T follicular helper cell (primary cell): Measurements from ENCODE around the gene BCL11B.

Experiments
- DNase-seq: peaks from one replicate; pipeline ENCODE4 v3.0.0-alpha.2; 2020; ENCODE audit warnings: low read depth

BCL11B gene

DNA sequence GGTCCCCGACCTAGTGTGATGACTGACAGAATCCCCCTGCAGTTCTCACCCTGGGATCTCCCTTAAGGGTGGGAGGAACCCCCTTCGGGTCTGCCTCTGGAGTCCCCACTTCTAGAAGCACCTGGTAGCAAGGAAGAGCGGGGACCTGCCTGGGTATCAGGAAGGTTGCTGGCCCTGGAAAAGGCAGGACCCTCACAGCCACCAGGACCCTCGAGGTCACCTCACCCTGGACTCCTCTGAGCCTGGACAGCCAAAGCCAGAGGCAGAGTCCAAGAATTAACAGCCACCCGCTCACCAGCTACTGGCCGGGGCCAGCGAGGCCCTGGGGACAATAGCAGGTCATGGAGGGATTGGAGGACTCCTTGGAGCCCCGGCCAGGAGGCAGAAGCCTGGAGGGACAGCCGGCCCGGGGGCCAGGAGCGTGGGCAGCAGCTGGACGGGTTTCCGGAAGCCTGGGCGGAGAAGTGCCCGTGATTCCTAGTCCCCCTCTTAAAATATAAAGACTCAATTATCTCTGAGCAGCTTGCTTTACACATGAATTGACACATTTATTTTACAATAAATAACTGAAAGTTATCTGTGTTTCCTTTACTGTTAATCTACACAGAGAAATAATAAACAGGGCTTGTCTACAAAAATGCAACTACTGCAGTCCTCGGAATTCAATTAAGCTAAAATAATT lies 17.5 kb downstream of the BCL11B start:
- DNase-seq: no peak

DNA sequence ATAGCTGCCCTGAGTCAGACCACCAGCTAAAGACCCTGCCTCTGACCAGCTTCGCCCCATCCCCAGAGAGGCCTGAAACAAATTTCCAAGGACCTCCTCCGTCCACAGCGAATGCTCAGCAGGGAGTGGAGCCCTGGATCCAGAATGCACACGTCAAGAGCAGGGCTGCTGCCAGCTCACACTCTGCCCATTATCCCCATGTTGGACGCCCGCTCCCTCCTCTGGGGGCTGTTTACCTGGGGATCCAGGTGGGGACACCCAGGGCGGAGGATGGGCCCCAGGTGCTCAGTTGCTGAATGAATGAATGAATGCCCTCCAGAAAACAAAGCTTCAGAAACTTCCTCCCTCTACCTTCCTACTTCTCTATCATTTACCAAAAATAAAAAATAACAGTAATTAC lies 18.1 kb downstream of the BCL11B start:
- DNase-seq: no peak

DNA sequence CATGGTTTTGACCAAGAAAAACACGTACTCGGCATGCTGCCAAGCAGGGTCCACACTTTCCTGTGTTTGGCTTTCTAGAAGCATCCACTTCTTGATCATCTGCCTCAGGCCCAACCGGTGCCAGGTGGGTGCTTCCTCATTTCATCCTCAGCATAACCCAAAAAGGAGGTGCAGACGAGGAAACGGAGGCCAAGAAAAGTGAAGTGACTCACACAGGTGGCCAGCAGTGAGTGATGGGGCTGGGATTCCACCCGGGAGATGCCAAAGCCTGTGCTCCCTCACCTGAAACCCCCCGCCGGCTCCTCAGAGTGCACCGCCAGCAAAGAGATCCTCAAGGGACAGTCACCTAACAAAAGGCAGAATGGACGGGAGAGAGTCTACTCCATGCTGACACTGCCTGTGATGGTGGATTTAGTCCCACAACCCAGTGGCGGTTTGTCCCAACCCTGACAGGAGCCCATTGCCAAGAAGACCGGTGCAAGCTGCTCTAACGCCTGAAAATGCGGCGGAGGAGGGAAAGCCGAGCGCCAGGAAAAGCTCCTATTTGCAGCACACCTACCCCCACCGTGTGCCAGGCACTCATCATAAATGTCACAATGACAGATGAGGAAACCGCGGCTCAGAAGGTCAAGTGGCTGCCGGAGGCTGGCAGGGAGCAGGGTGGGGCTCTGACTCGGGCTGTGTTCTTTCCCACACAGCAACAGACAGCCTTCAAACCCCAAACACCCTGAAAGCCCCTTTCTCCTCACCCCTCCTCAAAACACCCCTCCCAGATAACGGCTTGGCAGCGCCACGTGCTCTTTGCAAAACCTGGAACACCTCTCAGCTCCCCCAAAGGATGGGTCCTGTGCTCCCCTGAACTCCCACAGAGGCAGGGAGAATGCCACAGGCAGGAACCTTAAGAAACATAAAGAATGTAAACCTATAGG lies 18.8 kb downstream of the BCL11B start:
- DNase-seq: peak; percentile 50

DNA sequence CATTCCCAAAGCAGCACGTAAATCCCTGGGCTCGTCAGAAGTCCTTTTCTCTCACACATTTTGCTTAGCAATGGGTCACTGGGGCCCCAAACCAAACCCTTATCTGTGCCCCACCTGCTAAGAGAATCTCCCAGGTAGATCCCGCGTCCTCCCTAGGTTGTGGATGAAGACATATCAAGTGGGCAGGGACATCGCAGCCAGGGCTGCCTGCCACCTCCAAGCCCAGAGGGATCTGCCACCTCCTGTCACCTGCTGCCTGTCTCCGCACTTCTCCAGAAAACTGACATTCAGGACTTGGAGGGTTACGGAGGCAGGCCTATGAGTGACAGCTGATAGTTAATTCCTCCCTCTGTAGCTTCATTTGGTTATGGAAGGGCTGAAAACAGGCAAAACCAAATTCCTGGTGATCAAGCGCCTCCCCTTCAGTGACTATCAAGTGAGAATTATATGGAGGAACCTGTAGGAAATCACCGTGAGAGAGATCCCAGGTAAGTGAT lies 19.5 kb downstream of the BCL11B start:
- DNase-seq: no peak

DNA sequence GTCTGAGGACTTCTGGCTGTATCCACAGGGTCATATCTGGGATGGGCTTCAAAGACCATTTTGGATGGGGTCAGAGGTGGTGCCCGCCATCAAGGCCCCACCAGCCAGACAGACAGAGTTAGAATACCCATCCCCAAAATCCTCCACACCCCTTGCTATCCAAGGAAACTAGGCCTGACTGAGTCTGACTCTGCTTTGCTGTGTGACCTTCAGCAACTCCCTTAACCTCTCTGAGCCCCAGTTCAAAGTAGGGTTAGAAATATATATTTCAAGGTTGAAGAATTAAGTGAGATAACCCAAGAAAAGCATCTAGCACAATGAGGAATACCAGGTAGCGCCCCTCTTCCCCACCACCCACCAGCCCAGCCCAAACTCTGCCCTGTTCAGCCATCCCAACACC lies 20.3 kb downstream of the BCL11B start:
- no peak for DNase-seq

DNA sequence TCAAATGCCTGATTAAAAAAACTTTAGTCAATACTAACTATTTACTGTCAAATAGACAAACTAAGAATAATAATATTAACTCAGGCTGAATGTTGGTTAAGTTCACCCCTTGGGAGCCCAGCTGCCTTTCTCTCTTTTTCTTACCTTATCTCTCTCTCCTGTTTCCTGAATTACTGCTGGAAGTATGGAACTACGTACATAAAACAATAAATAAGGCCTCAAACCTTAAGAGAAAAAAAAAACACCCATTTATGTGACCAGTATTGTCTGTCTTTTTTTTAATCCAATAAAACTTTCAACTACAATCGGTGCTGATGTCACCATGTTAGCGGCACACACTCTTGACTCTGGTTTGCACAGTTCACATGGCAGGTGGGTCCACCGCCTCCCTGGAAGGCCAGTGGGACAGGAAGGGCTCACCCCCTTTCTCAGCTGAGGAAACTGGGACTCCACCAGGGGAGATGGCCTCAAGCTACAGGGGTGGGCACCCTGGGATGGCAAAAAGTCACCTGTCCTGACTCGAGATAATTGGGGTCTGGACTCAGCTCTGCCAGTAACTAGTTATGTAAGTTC lies 21.3 kb downstream of the BCL11B start:
- DNase-seq: no peak

DNA sequence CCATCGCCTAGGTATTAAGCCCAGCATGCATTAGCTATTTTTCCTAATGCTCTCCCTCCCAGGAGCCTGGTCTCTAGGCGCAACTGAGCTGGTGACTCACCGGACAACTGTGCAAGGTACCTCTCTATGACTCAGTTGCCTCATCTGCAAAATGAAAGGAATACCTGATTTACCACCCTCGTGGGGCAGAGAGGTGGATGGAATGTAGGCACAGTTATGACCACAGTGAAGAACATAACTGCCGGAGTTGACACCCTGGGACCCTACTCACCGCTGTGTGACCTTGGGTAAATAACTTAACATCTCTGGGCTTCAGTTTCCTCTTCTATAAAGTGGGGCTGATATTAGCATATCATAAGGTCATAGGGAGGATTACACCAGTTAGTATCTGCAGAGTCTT lies 22.6 kb downstream of the BCL11B start:
- DNase-seq: no peak

DNA sequence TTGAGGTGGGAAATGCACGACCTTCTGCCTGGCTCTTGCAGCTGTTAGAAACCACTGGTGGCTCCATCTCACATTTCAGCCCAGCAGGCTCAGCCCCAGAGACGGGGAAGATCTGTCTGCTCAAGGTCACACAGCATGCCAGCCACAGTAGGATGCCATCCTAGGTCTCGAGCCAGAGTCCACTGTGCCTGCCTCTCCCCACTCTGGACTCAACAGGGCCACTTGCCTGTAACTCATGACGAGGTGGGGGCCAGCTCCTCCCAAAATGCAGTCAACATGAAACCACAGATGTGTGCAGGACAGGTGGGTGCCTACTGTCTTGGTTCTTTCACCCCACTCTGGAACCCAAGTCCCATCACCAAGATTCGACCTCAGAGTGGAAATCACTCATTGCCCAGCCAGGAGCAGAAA lies 23.2 kb downstream of the BCL11B start:
- no peak for DNase-seq

DNA sequence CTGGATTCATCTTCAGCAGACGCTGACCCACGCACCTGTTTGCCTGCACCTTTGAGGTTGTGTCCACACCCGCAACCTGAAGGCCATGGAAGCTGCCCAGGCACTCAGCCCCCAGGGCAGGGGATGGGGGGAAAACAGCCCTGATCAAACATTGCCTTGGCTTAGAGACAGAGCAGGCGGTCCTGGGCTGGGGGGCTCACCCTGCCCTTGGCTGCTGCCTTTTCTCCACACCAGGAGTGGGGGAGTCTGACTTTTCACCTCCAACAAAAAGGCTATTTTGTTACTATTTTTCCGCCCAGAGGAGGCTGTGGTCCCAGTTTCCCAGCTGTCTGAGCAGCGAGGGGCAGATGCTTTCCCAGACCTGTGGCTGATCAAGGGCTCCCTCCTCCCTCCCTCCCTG lies 24.2 kb downstream of the BCL11B start:
- DNase-seq: no peak

DNA sequence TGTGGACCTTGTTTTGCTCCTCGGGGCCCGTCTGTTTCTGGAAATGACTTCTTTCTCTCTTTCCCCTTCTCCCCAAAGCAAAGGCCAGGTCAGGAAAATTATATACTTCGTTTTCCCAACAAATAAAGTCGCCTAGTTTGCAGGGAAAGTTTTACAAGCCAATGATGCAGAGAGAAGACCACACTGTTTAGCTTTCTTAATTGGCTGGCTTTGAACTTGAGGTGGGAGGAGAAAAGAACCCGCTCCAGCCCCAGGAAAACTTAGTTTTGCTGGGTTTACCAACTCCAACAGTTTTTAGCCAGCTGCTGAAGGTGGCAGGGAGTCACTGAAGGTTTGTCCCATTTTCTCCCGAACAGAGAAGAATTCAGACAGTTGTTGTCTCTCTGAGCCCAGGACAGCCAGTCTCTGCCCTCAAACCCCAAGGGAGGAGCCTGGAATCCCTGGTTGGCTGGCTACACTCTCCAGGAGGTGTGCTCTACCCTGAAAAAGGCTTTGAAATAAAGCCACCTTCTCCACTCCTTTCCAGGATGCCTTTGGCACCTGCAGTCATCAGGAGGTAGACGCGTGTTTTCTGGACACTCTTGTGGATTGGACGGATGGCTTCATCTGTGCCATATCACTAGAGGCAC lies 24.8 kb downstream of the BCL11B start:
- DNase-seq: no peak

DNA sequence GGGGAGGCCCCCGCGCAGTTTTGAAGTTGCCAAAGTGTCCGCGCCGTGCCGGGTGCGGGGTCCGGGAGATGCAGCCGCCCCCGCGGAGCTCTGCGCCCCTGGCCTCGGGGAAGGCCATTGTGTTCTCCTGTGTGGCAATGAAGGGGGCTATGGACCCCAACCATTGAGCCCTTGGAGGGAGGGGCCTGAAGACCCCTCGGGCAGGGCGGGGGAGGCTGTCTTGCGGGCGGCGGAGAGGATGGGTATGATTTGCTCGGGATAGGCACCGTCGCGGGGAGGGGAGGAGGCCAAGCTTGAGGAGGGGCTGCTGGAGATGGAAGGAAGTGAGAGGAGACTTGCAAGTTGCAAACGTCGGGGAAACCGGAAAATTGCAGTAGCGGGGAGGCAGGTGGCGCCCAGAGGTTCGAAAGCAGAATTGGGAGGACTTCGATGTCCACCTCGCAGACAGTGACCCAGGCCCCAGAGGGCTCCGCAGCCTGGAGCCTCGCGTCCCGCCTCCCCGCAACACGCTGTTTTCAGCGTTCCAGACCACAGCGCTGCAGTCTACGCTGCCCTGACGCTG lies 25.4 kb downstream of the BCL11B start:
- peak; percentile 52 for DNase-seq

DNA sequence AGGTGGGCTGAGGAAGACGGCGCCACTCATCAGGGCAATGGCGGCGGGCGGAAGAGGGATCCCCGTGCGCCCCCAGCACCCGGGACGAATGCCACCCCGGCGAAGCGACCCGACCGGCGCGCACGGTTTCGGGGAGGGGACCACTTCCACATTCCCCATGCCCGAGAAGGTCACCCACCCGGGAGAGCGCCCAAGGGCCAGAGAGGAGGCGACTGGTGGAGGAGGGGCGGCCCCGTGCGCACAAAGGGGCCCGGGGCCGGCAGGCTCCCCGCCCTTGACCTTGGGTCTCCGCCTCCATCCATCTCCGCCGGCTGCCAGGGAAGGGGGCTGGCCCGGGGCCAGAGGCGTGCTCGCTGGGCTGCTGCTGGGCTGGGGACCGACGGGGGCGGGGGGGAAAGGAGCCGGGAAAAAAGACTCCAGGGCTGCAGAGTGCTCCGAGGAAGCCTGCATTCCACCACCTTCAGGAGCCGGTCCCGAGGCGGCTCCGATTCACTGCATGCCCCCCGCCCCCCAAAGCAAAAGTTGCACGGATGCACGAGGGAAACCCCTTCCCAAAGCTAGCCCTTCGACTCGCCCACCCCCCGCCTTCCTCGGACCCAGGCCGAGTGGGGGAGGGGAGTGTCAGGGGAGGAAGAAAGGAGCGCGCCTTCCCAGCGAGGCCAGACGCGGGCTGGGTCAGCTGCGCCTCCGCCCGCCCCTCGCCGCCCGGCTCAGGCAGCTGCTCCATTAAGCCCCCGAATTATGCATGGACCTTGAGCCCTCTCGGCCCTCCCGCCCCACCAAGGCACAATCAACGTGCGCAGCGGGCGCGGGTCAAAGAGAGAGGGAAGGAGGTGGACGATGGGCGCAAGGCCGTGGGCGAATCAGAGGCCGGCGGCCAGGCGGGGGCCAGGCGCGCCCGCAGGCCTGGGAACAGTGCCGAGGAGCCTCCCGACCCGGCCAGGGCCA lies 26.2 kb downstream of the BCL11B start:
- no peak for DNase-seq

DNA sequence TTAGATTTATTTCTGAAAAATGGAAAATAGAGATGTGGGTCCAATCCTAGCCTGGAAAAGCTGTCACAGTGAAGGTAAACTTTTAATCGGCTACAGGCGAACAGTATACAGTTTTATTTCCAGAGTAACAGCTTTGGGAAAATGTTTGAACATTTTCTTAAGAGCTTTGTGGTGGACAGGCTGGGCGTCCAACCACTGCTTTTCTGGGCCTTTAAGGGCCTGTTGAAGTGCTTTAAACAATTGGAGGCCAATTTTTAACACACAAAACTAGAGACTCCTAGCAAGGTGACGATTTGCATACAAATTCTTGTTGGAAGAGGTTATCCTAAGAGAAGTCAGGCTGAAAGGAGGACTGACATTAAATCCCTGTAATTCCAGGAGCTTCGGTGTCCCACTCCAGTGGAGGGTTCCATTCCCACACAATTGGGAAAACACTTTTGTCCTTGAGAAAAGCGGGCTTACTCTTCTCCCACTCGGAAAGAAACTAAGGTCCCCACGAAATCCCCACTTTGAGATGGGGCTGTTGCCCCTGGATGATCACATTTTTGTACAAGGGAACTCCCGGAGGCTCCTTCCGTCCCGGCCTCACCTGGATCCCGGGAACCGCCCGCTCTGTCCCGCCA lies 26.9 kb downstream of the BCL11B start:
- no peak for DNase-seq

DNA sequence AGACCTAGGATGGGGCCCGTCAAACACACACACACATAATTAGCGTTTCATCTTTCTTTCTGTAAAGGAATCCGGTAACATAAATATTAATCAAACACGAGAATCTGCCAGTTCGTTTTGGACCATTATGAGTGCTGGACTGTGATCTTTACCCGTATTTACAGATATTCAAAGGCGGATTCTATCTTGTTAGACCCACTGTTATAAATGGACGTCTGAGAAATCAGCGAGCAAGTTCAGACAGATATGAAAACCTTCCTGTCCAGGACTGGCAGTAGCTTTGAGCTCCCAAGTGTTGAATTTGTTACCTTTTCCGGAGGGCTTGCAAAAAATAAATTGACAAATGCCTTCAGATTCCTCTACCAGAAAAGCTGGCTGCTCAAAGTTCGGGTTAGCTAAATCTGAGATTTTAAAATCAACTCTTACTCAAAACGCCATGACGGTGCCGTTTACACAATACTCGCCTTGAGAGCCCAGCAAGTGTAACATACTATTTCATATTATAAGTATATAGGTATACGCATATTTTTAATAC lies 27.6 kb downstream of the BCL11B start:
- DNase-seq: no peak

DNA sequence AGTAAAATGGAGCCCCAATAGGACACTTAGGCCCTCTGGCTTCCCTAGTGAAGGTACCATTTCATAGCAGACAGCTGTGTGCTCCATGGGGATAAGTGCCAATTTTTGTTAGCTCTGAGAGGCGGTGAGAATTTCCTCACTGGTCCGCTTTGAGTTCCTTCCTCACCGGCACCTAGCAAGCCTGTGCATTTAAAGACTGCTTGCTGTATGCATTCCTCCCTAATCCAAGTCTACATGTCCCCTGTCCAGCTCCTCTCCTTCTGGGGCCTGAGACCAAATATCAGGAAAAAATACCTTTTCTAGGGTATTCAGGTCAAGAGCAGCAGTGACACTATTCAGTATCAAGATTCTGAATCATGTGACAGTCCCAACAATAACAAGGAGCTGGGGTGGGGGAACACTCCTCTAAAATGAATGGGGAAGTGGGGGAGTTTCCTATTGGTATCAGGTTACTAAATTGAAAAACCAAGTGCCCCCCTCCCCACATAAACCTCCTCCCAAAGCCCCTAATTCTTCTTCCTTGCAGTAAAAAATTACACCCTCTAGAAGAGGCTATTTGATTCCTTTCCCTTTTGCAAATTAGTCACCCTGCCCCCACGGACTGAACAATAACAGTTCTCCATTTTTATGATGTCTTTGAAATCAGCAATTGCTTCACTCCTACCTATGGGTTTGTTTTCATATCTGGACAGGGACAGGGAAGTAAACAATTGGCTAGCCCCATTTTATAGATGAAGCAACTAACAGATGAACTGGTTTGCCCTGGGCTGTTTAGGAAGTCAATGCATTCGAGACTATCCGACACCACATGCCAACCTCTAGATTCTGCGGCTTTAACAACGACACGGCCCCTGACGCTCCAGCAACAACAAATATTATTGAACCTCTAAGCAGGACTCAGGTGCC lies 28.9 kb downstream of the BCL11B start:
- DNase-seq: peak; percentile 43

DNA sequence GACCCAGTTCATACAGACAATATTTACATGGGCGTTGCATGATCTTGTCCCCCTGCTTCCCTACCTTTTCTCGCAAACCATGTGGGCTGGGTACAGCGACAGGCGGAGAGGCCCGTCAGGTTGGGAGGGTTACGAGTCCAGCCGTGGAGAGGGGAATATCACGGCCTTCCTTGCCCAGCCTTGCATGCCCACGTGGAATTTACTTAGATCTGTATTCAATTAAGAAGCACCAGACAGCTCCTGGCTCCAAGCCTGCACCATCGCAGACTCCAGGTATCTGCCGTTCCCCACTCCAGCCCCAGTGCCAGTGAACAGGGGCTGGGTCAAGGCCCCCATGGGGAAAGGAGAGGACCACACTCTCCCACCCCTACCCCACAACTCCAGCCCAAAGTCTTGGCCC lies 29.8 kb downstream of the BCL11B start:
- no peak for DNase-seq

DNA sequence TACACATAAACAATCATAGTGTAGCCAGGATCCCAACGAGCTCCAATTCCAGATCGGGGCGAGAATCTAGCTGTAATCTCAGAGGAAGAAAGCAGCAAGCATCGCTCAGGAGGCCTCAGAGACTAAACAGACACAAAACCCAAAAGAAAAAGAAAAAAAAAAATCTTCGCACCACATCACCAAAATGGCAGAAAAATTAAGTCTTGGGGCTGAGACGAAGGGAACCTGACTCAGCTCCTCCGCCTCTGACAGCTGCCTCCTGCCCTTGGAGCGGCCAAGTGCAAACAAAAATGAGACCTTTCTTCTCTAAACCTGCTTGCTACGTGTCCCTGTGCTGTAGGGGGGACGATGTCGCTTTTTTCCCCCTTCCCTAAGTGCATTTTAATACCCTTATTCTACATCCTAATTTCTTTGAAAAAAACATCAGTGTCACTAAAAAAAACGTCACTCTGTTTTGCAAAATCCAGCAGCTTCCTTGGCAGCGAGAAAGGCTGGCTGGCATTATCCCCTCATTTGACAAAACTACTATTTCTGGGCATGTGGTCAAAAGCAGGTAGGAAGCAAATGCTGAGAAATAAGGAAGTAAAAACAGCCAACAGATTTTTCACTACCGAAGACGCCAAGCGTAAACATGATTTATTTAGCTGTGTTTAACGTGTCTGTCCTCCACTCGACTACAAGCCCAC lies 30.5 kb downstream of the BCL11B start:
- peak; percentile 53 for DNase-seq

DNA sequence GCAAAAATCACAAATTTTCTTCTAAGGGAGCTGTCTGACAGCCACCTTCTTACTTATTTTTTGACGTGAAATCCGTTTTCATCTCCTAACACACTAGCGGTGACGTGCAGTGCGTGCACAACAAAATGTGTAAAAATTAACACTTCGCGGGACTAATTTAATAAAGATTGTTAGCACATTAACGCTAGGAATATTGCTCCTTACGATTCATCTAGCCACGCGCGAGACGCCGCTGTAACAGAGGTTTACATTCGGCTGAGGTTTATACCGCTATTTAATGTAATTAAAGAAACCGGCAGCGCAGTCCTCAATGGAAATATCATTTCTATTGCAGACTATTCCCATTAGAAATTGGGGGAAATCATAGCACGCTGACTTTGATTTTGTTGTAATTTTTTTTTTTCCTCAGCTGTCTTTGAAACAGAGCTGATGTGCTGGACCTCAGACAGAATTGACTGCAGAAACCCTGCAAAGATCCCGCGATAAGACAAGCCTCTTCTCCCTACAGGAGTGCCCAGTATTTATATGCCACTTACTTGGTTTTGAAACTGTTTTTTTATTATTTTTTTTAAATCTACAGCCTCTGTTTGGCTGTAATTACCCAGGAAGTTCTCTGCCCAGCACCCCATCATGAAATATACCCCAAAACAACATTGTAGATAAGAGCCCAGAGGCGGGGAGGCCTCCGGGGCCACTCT lies 31.2 kb downstream of the BCL11B start:
- no peak for DNase-seq
